Measurements from ENCODE around the gene TINAGL1. TPM values are rescaled to one million over a fixed set of nuclear protein-coding genes. Genes with fewer than 3 reads are reported as not detected.

TINAGL1 gene
- total and polyA plus RNA-seq, 10 of the 15 experiments (the other 5 are each of a cell fraction or from before 2014, with no cell fraction given): 0.20 to 0.49 (median 0.23) TPM; not detected in 7

DNA sequence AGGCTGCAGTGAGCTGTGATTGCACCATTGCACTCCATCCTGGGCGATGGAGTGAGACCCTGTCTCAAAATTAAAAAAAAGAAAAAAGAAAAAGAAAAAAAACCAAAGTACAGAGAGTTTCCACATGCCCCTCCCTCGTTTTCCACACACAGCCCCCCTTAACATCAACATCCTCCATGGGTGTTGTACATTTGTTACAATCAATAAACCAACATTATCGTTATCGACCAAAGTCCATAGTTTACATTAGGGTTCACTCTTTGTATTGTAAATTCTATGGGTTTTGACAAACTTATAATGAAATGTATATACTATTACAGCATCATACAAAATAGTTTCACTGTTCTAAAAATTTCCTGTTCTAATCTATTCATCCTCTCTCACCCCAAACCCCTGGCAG is 15.9 kb upstream of the TINAGL1 start (continued):
- TF ChIP-seq NR2C1 (IDR thresholded peaks at IDR 0.05) (no peak), IKZF2 (IDR thresholded peaks at IDR 0.05) (no peak), SP1 (IDR thresholded peaks at IDR 0.05; ENCODE audit: low read depth, low read length) (no peak), RFX5 (IDR thresholded peaks at IDR 0.05; ENCODE audit: low read depth, low read length) (no peak), IKZF1 (conservative IDR thresholded peaks at IDR 0.05) (no peak)

DNA sequence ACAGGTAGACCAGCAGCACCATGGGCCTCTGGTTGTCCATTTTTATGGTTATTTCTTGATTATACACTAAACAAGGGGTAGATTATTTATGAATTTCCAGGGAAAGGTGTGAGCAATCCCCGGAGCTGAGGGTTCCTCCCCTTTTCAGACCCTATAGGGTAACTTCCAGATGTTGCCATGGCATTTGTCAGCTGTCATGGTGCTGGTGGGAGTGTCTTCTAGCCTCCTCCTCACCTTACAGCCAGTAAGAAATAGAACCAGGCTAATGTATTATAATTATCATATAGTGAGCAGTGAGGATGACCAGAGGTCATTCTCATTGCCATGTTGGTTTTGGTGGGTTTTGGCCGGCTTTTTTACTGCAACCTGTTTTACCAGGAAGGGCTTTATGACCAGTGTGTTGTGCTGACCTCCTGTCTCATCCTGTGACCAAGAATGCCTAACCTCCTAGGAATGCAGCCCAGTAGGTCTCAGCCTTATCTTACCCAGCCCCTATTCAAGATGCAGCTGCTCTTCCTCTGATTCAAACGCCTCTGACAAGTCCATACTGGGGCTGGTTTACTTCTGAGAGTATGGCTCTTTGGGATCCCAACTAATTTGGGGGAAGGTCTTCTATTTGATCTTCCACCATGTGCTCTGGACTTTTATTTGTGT is 13.5 kb upstream of the TINAGL1 start:
- POLR2A ChIA-PET: interaction anchor here (0.6 to 1.5 kb wide), 2 partner anchors 31 to 44 kb away, joined by 3 read pairs; no protein-coding TSS in a partner anchor
- Histone ChIP-seq H3K9me3 (replicated peaks; ENCODE audit: control insufficient read depth, insufficient read depth, low read length) (no peaks in the 10 kb centered on the region), H2AFZ (ENCODE audit: control insufficient read depth, low read depth, low read length) (no peak overlapping the region), H3K27me3 (replicated peaks in 1 of 2; ENCODE audit: control insufficient read depth in 2 of 2, insufficient read depth in 2 of 2, low read length in 1 of 2) (no peaks in the 10 kb centered on the region), H3K36me3 (ENCODE audit: control insufficient read depth in 2 of 2, insufficient read depth in 2 of 2, low read length in 1 of 2) (no peaks in the 10 kb centered on the region), H3K27ac (ENCODE audit: control insufficient read depth, insufficient read depth) (no peak overlapping the region), H3K79me2 (ENCODE audit: control insufficient read depth, insufficient read depth, low read length) (no peaks in the 10 kb centered on the region), H3K4me3 (no peak overlapping the region), H3K9ac (ENCODE audit: control insufficient read depth, insufficient read depth, low read length) (no peak overlapping the region), H3K4me1 (ENCODE audit: control insufficient read depth, insufficient read depth, low read length) (no peaks in the 10 kb centered on the region), H4K20me1 (ENCODE audit: control insufficient read depth, insufficient read depth) (no peaks in the 10 kb centered on the region), H3K4me2 (ENCODE audit: control insufficient read depth, insufficient read depth) (no peak overlapping the region)
- in situ Hi-C loops (cut with MboI) (no loop called here), intact Hi-C loops (cut with micrococcal nuclease; ENCODE audit: unreplicated experiment) (loop anchor here (5.0 kb wide), 2 partner anchors 74 to 144 kb away; no protein-coding TSS in a partner anchor)
- BruUV-seq (replicated peaks): no TSS peak
- ATAC-seq (no peak; the same call in 2 of the 3 replicates), DNase-seq (ENCODE audit: low read depth, low spot score) (no peak), FAIRE-seq (no peak)
- RAD21 ChIA-PET (ENCODE audit: unreplicated experiment): interaction anchor here (1.0 to 3.3 kb wide), 9 partner anchors 13 to 226 kb away, joined by 3 to 16 read pairs (median 7); partner anchors contain the start of gene PEF1
- CTCF ChIA-PET: interaction anchor here (0.6 to 4.7 kb wide), 23 partner anchors 8 to 227 kb away, joined by 3 to 39 read pairs (median 6); no protein-coding TSS in a partner anchor
- WGBS (ENCODE audit: insufficient coverage, insufficient replicate concordance, low lambda C conversion rate, missing lambda C conversion rate): 10% methylated on average over 3 of the region's 3 CpGs
- SMC1A ChIA-PET (ENCODE audit: uncharacterized antibody, unreplicated experiment): interaction anchor here (0.7 to 1.9 kb wide), 13 partner anchors 13 to 226 kb away, joined by 3 to 7 read pairs (median 5); partner anchors contain the start of gene HCRTR1
- TF ChIP-seq CBFB (IDR thresholded peaks at IDR 0.05; ENCODE audit: low read depth): no peak

All from GM12878 (cell line).